HCT116 (cell line): ENCODE results near the gene SYNJ1. TPM values are rescaled to one million over a fixed set of nuclear protein-coding genes. Genes with fewer than 3 reads are reported as not detected.

Experiments
- ATAC-seq: fragments of 200-7000 bp; cut with Tn5 transposase; 2 replicates; pipeline ENCODE4 v1.9.1; 2020; ENCODE audit warnings: mild to moderate bottlenecking, moderate library complexity
- BruUV-seq: library from RNA; stranded (reverse); fragments of 400-500 nt; replicated peaks from 2 replicates; lab custom pipeline; 2021; lab: Mats Ljungman, UMichigan
- CTCF ChIA-PET: fragments of 300-600 bp; sonication (Branson Sonifier 250); formaldehyde crosslinking; loops from one replicate; lab custom pipeline; 2021; ENCODE audit warnings: antibody characterized with exemption; lab: Charles Lee
- POLR2A ChIA-PET: fragments of 300-600, 350-600 bp; sonication (Branson Sonifier 250); formaldehyde crosslinking; loops from one replicate; lab custom pipeline; 2021; ENCODE audit warnings: antibody characterized with exemption; lab: Charles Lee
- RAD21 ChIA-PET, 2 experiments: fragments of 300-600 bp; sonication (Branson Sonifier 250); formaldehyde crosslinking; loops; one replicate each; lab custom pipeline; 2023; ENCODE audit warnings: low total read pairs in 2 of 2; ENCODE audit not compliant: uncharacterized antibody in 2 of 2, unreplicated experiment in 2 of 2, low non-redundant PET in 1 of 2; lab: Charles Lee
- DNase-seq: peaks from one replicate; pipeline ENCODE4 v3.0.0-alpha.2; 2010; ENCODE audit warnings: low read depth, low spot score
- H2AFZ ChIP-seq: fragments of 200-600 bp; shearing (Covaris generic), sonication (generic); 2 replicates; pipeline ENCODE4 v1.6.1; 2017; ENCODE audit warnings: low read depth, mixed run types, mixed read lengths, antibody characterized with exemption, low read length; ENCODE audit not compliant: poor library complexity, severe bottlenecking
- H3K27ac ChIP-seq: 2 replicates; pipeline ENCODE4 v1.5.1; 2012; ENCODE audit warnings: low read depth, low read length
- H3K27me3 ChIP-seq: fragments of 200-600 bp; sonication (generic); 2 replicates; pipeline ENCODE4 v1.6.1; 2016; ENCODE audit warnings: mixed run types, low read length, mixed read lengths; ENCODE audit not compliant: insufficient read depth
- H3K36me3 ChIP-seq, 2 experiments: fragments of 200-500 bp in 1 of 2; fragments of 200-600 bp in 1 of 2; sonication (Bioruptor generic) in 1 of 2; sonication (generic) in 1 of 2; 2 replicates each; pipeline versions ENCODE4 v1.5.1 to v1.6.1; 2014 to 2016; ENCODE audit warnings: low read length in 2 of 2, inconsistent platforms in 1 of 2, mixed read lengths in 1 of 2, mixed run types in 1 of 2; ENCODE audit not compliant: insufficient read depth in 2 of 2, control insufficient read depth in 1 of 2
- H3K4me1 ChIP-seq, 2 experiments: fragments of 200-600 bp in 1 of 2; sonication (generic) in 1 of 2; 2 replicates each; pipeline versions ENCODE4 v1.5.1 to v1.6.1; 2012 to 2017; ENCODE audit warnings: low read length in 2 of 2, inconsistent platforms in 1 of 2, mild to moderate bottlenecking in 1 of 2, mixed read lengths in 1 of 2, mixed run types in 1 of 2, moderate library complexity in 1 of 2; ENCODE audit not compliant: insufficient read depth in 2 of 2, control insufficient read depth in 1 of 2
- H3K4me2 ChIP-seq: fragments of 200-600 bp; sonication (generic); 2 replicates; pipeline ENCODE4 v1.6.1; 2017; ENCODE audit warnings: mixed run types, low read length, mixed read lengths
- H3K4me3 ChIP-seq, 2 experiments: fragments of 200-600 bp in 1 of 2; sonication (generic) in 1 of 2; replicated peaks in 1 of 2; 2 replicates each; pipeline ENCODE4 v1.5.1; 2011 to 2016; ENCODE audit warnings: low read length in 2 of 2, control low read depth in 1 of 2, low read depth in 1 of 2, mild to moderate bottlenecking in 1 of 2, mixed read lengths in 1 of 2, mixed run types in 1 of 2
- H3K79me2 ChIP-seq: fragments of 200-600 bp; sonication (generic); 2 replicates; pipeline ENCODE4 v1.6.1; 2017; ENCODE audit warnings: mild to moderate bottlenecking, mixed run types, low read length, moderate library complexity, mixed read lengths; ENCODE audit not compliant: insufficient read depth
- H3K9ac ChIP-seq: fragments of 200-600 bp; sonication (generic); 2 replicates; pipeline ENCODE4 v1.6.1; 2016; ENCODE audit warnings: low read length, mixed read lengths
- H3K9me2 ChIP-seq: fragments of 200-600 bp; sonication (generic), shearing (Covaris generic); 2 replicates; pipeline ENCODE4 v1.6.1; 2017; ENCODE audit warnings: mixed run types, mild to moderate bottlenecking, moderate library complexity; ENCODE audit not compliant: insufficient read depth
- H3K9me3 ChIP-seq, 2 experiments: fragments of 200-500 bp in 1 of 2; fragments of 200-600 bp in 1 of 2; sonication (Bioruptor generic) in 1 of 2; sonication (generic) in 1 of 2; 2 replicates each; pipeline ENCODE4 v1.6.1; 2014 to 2017; ENCODE audit warnings: low read length in 2 of 2, mixed read lengths in 2 of 2, inconsistent platforms in 1 of 2, low read depth in 1 of 2, mild to moderate bottlenecking in 1 of 2, mixed run types in 1 of 2, moderate library complexity in 1 of 2; ENCODE audit not compliant: control insufficient read depth in 1 of 2, insufficient read depth in 1 of 2
- H4K20me1 ChIP-seq: fragments of 200-600 bp; sonication (generic), shearing (Covaris generic); 2 replicates; pipeline ENCODE4 v1.6.1; 2017; ENCODE audit warnings: mixed run types, mild to moderate bottlenecking, moderate library complexity; ENCODE audit not compliant: insufficient read depth
- CBX3 ChIP-seq: IDR thresholded peaks from 2 replicates; pipeline ENCODE4 v1.6.1; 2012; ENCODE audit warnings: low read depth
- CEBPB ChIP-seq: IDR thresholded peaks from 2 replicates; pipeline ENCODE4 v1.6.1; 2012; ENCODE audit warnings: low read depth
- ELF1 ChIP-seq: IDR thresholded peaks from 2 replicates; pipeline ENCODE4 v1.6.1; 2012; ENCODE audit warnings: low read depth, borderline replicate concordance
- FOSL1 ChIP-seq: IDR thresholded peaks from 2 replicates; pipeline ENCODE4 v1.6.1; 2012; ENCODE audit warnings: low read depth
- JUND ChIP-seq: IDR thresholded peaks from 2 replicates; pipeline ENCODE4 v1.6.1; 2012
- RAD21 ChIP-seq: IDR thresholded peaks from 2 replicates; pipeline ENCODE4 v1.6.1; 2012; ENCODE audit warnings: low read depth, mild to moderate bottlenecking
- REST ChIP-seq: IDR thresholded peaks from 2 replicates; pipeline ENCODE4 v1.6.1; 2012; ENCODE audit warnings: low read depth
- TCF7L2 ChIP-seq: IDR thresholded peaks from 2 replicates; pipeline ENCODE4 v1.7.0; 2011; ENCODE audit warnings: borderline replicate concordance, inconsistent platforms; ENCODE audit not compliant: insufficient read depth, insufficient read length; ENCODE audit errors: extremely low read depth
- YY1 ChIP-seq: IDR thresholded peaks from 2 replicates; pipeline ENCODE4 v1.6.1; 2011; ENCODE audit warnings: low read length, low read depth, moderate library complexity, mild to moderate bottlenecking; ENCODE audit not compliant: insufficient replicate concordance; ENCODE audit errors: extremely low read depth
- ZBTB33 ChIP-seq: IDR thresholded peaks from 2 replicates; pipeline ENCODE4 v1.6.1; 2011; ENCODE audit warnings: mild to moderate bottlenecking, low read length, moderate library complexity; ENCODE audit not compliant: insufficient replicate concordance; ENCODE audit errors: extremely low read depth
- ZFX ChIP-seq: fragments of 450-650 bp; IDR thresholded peaks from 2 replicates; pipeline ENCODE4 v1.6.1; 2017
- intact Hi-C: fragments of 100-400 bp; cut with micrococcal nuclease; formaldehyde crosslinking; loops from 2 replicates; pipeline ENCODE4 v1.10.0; 2022
- total RNA-seq: library from RNA; stranded (reverse); gene quantifications from one replicate; pipeline ENCODE4 v1.2.1, GENCODE V29; 2021; ENCODE audit not compliant: unreplicated experiment

SYNJ1 gene
- total RNA-seq, 1 experiment from 2014 or later: 7.2 TPM

- Histone ChIP-seq H3K27me3 (no peaks in the 10 kb centered on the region), H3K4me3 (no peak within 1 kb of the TSS), H2AFZ (no peak within 1 kb of the TSS), H3K36me3 (no peaks in the 10 kb centered on the region), H3K9me3 (no peaks in the 10 kb centered on the region)
- no TSS peak for BruUV-seq
- no peak for DNase-seq
- intact Hi-C loops: no loop called here
- TF ChIP-seq ZFX: no peak
- no peak for TF ChIP-seq REST
- TF ChIP-seq FOSL1: no peak
- no peak for TF ChIP-seq ELF1
- no peak for TF ChIP-seq TCF7L2
- no peak for TF ChIP-seq ZBTB33
- TF ChIP-seq YY1: no peak
- no peak for TF ChIP-seq JUND
- no peak for TF ChIP-seq CEBPB
- TF ChIP-seq RAD21: no peak
- no peak for TF ChIP-seq CBX3
- TF ChIP-seq, all 23 proteins: peak for 0
- ChIA-PET RAD21 (no interaction called here), POLR2A (no interaction called here), CTCF (no interaction called here)
- no peak for ATAC-seq
- Histone ChIP-seq H3K9me2 (no peaks in the 10 kb centered on the region), H3K4me2 (no peak within 1 kb of the TSS), H3K27ac (no peak within 1 kb of the TSS), H4K20me1 (no peaks in the 10 kb centered on the region), H3K9ac (no peak within 1 kb of the TSS), H3K4me1 (no peaks in the 10 kb centered on the region), H3K79me2 (no peaks in the 10 kb centered on the region)
Observed at GRCh38 chr21:32585042-32585710, 142.6 kb downstream of the SYNJ1 start, which contains the start of gene TCP10L. TCP10L (minus strand) TSS chr21:32585523; CDS start chr21:32584304, 1,219 bp downstream.
